Hepatocyte (in vitro differentiated cells): ENCODE data around the gene ARF3.
A peak's percentile ranks its signal among the peaks of the same experiment; 100 is the strongest.

ENCODE experiments used
- EZH2 ChIP-seq: fragments of 200-600 bp; sonication (generic); IDR thresholded peaks from 2 replicates; pipeline ENCODE4 v1.6.1; 2016; ENCODE audit warnings: antibody characterized with exemption, mild to moderate bottlenecking, borderline replicate concordance
- TF ChIP-seq, protein P1 (sequence below): fragments of 200-600 bp; sonication (generic); IDR thresholded peaks from 2 replicates; pipeline ENCODE4 v1.5.1; 2016; ENCODE audit warnings: antibody characterized with exemption, mild to moderate bottlenecking; ENCODE audit not compliant: poor library complexity

DNA sequence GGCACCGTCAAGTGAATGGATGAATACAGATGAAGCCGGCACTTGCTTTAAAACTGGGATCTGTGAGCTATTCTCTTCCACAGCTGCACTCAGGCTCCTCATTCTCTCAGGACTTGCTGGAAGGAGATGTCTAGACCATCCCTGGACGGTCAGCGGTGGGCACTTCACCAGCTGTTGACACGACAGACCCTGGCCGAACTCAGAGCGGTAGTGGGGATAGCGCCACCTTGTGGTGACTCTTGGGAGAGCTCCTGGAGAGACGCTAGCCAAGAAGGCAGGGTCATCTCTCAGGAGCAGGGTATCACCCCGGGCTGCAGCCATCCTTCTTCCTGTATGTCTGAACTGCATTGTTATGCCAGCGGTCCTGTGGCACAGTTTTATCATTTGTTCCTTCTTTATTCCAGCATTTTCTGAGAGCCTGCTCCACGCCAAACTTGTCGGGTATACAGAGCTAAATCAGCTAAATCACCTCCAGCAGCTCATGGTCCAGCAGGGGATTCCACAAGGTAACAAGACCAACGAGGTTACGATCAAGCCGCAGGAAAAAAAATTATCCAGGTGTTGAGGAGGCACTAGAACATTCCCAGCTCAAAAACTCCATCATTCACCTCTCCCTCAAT lies 30.9 kb upstream of the ARF3 start:
- TF ChIP-seq EZH2: no peak
- TF ChIP-seq, protein P1, sequence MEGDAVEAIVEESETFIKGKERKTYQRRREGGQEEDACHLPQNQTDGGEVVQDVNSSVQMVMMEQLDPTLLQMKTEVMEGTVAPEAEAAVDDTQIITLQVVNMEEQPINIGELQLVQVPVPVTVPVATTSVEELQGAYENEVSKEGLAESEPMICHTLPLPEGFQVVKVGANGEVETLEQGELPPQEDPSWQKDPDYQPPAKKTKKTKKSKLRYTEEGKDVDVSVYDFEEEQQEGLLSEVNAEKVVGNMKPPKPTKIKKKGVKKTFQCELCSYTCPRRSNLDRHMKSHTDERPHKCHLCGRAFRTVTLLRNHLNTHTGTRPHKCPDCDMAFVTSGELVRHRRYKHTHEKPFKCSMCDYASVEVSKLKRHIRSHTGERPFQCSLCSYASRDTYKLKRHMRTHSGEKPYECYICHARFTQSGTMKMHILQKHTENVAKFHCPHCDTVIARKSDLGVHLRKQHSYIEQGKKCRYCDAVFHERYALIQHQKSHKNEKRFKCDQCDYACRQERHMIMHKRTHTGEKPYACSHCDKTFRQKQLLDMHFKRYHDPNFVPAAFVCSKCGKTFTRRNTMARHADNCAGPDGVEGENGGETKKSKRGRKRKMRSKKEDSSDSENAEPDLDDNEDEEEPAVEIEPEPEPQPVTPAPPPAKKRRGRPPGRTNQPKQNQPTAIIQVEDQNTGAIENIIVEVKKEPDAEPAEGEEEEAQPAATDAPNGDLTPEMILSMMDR: peak; percentile 63
